Osteoblast (primary cell): ENCODE measurements around the gene SOCS7. TPM values are rescaled to one million over a fixed set of nuclear protein-coding genes. Genes with fewer than 3 reads are reported as not detected.

ENCODE experiments used
- DNase-seq: peaks from one replicate; pipeline ENCODE4 v3.0.0; 2011; ENCODE audit warnings: low spot score, mixed read lengths; ENCODE audit not compliant: insufficient read length; ENCODE audit errors: missing footprints
- H2AFZ ChIP-seq: 2 replicates; pipeline ENCODE4 v1.6.0; 2011; ENCODE audit warnings: mild to moderate bottlenecking, low read length
- H3K27ac ChIP-seq: 2 replicates; pipeline ENCODE4 v1.5.1; 2011; ENCODE audit warnings: mild to moderate bottlenecking, low read depth, low read length, moderate library complexity
- H3K27me3 ChIP-seq: 2 replicates; pipeline ENCODE4 v1.6.0; 2012; ENCODE audit warnings: mild to moderate bottlenecking, control low read depth, inconsistent platforms, low read length, moderate library complexity; ENCODE audit not compliant: insufficient read depth
- H3K36me3 ChIP-seq: 2 replicates; pipeline ENCODE4 v1.5.1; 2011; ENCODE audit warnings: mild to moderate bottlenecking, low read length, control low read depth, moderate library complexity; ENCODE audit not compliant: insufficient read depth
- H3K4me1 ChIP-seq: 2 replicates; pipeline ENCODE4 v1.5.1; 2011; ENCODE audit warnings: mild to moderate bottlenecking, low read length, control low read depth, moderate library complexity; ENCODE audit not compliant: insufficient read depth
- H3K4me2 ChIP-seq: 2 replicates; pipeline ENCODE4 v1.6.0; 2011; ENCODE audit warnings: mild to moderate bottlenecking, low read length; ENCODE audit not compliant: insufficient read depth
- H3K4me3 ChIP-seq: fragments of 200-600 bp; sonication (generic); 3 replicates; pipeline ENCODE4 v1.5.1; 2012; ENCODE audit warnings: mild to moderate bottlenecking, low read length, inconsistent platforms; ENCODE audit not compliant: insufficient read depth
- H3K79me2 ChIP-seq: 2 replicates; pipeline ENCODE4 v1.6.0; 2012; ENCODE audit warnings: mild to moderate bottlenecking, low read length, control low read depth, inconsistent platforms; ENCODE audit not compliant: insufficient read depth
- H3K9me3 ChIP-seq: 2 replicates; pipeline ENCODE4 v1.5.1; 2011; ENCODE audit warnings: low read depth, low read length, control low read depth
- H4K20me1 ChIP-seq: 2 replicates; pipeline ENCODE4 v1.6.0; 2012; ENCODE audit warnings: mild to moderate bottlenecking, low read length, control low read depth; ENCODE audit not compliant: insufficient read depth
- CTCF ChIP-seq: IDR thresholded peaks from 2 replicates; pipeline ENCODE4 v1.5.1; 2011; ENCODE audit warnings: mild to moderate bottlenecking, low read depth, low read length, moderate library complexity; ENCODE audit errors: extremely low read depth
- total RNA-seq: library from RNA; depleted of rRNA; stranded (reverse); fragments of >200 nt; gene quantifications from 2 replicates; pipeline ENCODE4 v1.2.3, GENCODE V29; 2012

Gene SOCS7
- total RNA-seq, 1 donor = 16.3 TPM

- H3K27ac ChIP-seq = no peak overlapping the region
- peaks cover 89% of the 10 kb centered on the region for H3K79me2 ChIP-seq
- no peak overlapping the region for H3K4me3 ChIP-seq
- no peaks in the 10 kb centered on the region for H3K27me3 ChIP-seq
- peaks cover 31% of the 10 kb centered on the region for H3K4me1 ChIP-seq
- no peak overlapping the region for H3K4me2 ChIP-seq
- no peaks in the 10 kb centered on the region for H3K9me3 ChIP-seq
- H2AFZ ChIP-seq = no peak overlapping the region
- peaks cover 55% of the 10 kb centered on the region for H4K20me1 ChIP-seq
- TF ChIP-seq CTCF = no peak
- peak; percentile 53 for DNase-seq
- peaks cover 6% of the 10 kb centered on the region for H3K36me3 ChIP-seq
Measured at GRCh38 chr17:38443356-38444031, 91.8 kb downstream of the SOCS7 start.

GRCh38 chr17:38444151-38444550 is 92.5 kb downstream of the SOCS7 start:
- no peaks in the 10 kb centered on the region for H3K27me3 ChIP-seq
- H3K36me3 ChIP-seq = peaks cover 6% of the 10 kb centered on the region
- peak; percentile 96 for DNase-seq
- H3K27ac ChIP-seq = peak overlapping the region; percentile 28
- peak; percentile 92 for TF ChIP-seq CTCF
- no peaks in the 10 kb centered on the region for H3K9me3 ChIP-seq
- no peak overlapping the region for H2AFZ ChIP-seq
- peaks cover 53% of the 10 kb centered on the region for H4K20me1 ChIP-seq
- H3K79me2 ChIP-seq = peaks cover 90% of the 10 kb centered on the region
- H3K4me1 ChIP-seq = peaks cover 37% of the 10 kb centered on the region
- peak overlapping the region; percentile 64 for H3K4me2 ChIP-seq
- peak overlapping the region; percentile 40 for H3K4me3 ChIP-seq

GRCh38 chr17:38447502-38448085 is 96.0 kb downstream of the SOCS7 start:
- Histone ChIP-seq H3K4me3 (peak overlapping the region; percentile 12), H3K27ac (peak overlapping the region; percentile 75), H4K20me1 (peaks cover 27% of the 10 kb centered on the region), H3K79me2 (peaks cover 88% of the 10 kb centered on the region), H3K27me3 (no peaks in the 10 kb centered on the region), H3K36me3 (peaks cover 3% of the 10 kb centered on the region), H3K4me1 (peaks cover 66% of the 10 kb centered on the region), H3K9me3 (no peaks in the 10 kb centered on the region), H3K4me2 (peak overlapping the region; percentile 32), H2AFZ (no peak overlapping the region)
- DNase-seq = peak; percentile 61
- TF ChIP-seq CTCF = no peak

DNA sequence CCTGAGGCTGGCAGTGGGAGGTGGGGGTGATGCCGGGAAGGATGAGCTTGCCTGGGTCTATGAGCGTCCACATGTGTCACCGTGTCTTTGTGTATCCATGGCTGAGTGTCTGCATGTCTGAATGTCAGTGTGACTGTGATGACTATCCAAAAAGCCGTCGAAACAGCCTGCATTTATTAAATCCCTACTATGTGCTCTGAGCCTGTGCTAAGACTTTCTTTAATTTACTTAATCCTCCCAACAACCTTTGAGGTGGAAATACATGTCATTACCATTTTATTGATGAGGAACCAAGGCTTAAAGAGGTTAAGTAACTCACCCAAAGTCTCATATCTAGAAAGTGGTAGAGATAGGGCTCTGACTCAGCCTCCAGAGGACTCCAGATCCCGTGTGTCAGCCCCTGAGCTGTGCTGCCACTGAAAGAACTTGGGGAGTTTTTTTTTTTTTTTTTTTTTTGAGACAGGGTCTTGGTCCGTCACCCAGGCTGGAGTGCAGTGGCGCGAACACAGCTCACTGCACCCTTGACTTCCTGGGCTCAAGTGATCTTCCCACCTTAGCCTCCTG is 96.6 kb downstream of the SOCS7 start:
- Histone ChIP-seq H3K79me2 (peaks cover 88% of the 10 kb centered on the region), H4K20me1 (peaks cover 20% of the 10 kb centered on the region), H3K36me3 (peaks cover 3% of the 10 kb centered on the region), H3K4me2 (peak overlapping the region; percentile 32), H3K4me1 (peaks cover 67% of the 10 kb centered on the region), H3K27ac (peak overlapping the region; percentile 75), H2AFZ (no peak overlapping the region), H3K4me3 (peak overlapping the region; percentile 12), H3K27me3 (no peaks in the 10 kb centered on the region), H3K9me3 (no peaks in the 10 kb centered on the region)
- peak; percentile 71 for DNase-seq
- no peak for TF ChIP-seq CTCF
